Naive B cell (primary cell): ENCODE results near the gene PABPC3. TPM values are rescaled to one million over a fixed set of nuclear protein-coding genes. Genes with fewer than 3 reads are reported as not detected.
A peak's percentile ranks its signal among the peaks of the same experiment; 100 is the strongest.

Experiments
- ATAC-seq, 2 donors: fragments of 150-1000 bp; cut with Tn5 transposase; 2 replicates each; pipeline ENCODE4 v1.10.0; 2021; ENCODE audit warnings: low read depth in 2 of 2, mild to moderate bottlenecking in 2 of 2, moderate library complexity in 2 of 2
- DNase-seq: peaks from one replicate; pipeline ENCODE4 v3.0.0; 2022
- H3K27ac Mint-ChIP-seq, 6 donors: one replicate each; pipeline ENCODE4 v1.8.0; 2020 to 2022; ENCODE audit warnings: mild to moderate bottlenecking in 6 of 6, mixed read lengths in 6 of 6, moderate library complexity in 5 of 6, inconsistent platforms in 2 of 6
- H3K27me3 Mint-ChIP-seq, 3 donors: one replicate each; pipeline ENCODE4 v1.8.0; 2021 to 2022; ENCODE audit warnings: mixed read lengths in 3 of 3, mild to moderate bottlenecking in 1 of 3
- H3K36me3 Mint-ChIP-seq, 2 donors: one replicate each; pipeline ENCODE4 v1.8.0; 2020 to 2022; ENCODE audit warnings: mixed read lengths in 2 of 2, inconsistent platforms in 1 of 2, mild to moderate bottlenecking in 1 of 2
- H3K4me1 Mint-ChIP-seq, 3 donors: one replicate each; pipeline ENCODE4 v1.8.0; 2020 to 2022; ENCODE audit warnings: mixed read lengths in 3 of 3, inconsistent platforms in 1 of 3, mild to moderate bottlenecking in 1 of 3, moderate library complexity in 1 of 3
- H3K4me3 Mint-ChIP-seq, 8 donors: one replicate each; pipeline ENCODE4 v1.8.0; 2020 to 2022; ENCODE audit warnings: mild to moderate bottlenecking in 8 of 8, mixed read lengths in 8 of 8, moderate library complexity in 8 of 8, inconsistent platforms in 2 of 8
- H3K9me3 Mint-ChIP-seq, 7 donors: one replicate each; pipeline ENCODE4 v1.8.0; 2020 to 2022; ENCODE audit warnings: mixed read lengths in 7 of 7, mild to moderate bottlenecking in 5 of 7, inconsistent platforms in 2 of 7, moderate library complexity in 1 of 7
- polyA plus RNA-seq, 6 donors: library from polyadenylated mRNA; unstranded; fragments of 300-500 nt; fragmentation: Illumina TruSeq; gene quantifications; one replicate each; pipeline ENCODE4 v1.2.3, GENCODE V29; 2021; ENCODE audit warnings: low read depth in 6 of 6

The PABPC3 gene
- polyA plus RNA-seq, 6 donors from 2014 or later = 0.08 to 0.14 (median 0.09) TPM; not detected in 1

DNA sequence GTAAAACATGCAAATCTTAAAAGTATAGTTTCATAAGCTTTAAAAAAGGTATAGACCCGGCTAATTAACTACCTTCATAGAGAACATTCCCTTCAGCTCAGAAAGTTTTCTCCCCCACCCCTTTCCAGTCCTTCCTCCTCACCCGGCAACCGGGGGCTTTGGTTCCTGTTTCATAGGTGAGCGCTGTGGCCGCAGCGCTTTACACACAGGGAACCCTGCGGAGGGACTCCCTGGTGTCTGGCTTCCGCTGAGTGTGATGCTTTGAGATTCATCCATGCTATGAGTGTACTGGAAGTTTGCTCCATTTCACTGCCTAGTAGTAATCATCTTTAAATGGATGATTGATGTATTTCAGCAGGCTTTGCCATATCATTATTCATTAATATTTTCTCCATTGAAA is 26.0 kb upstream of the PABPC3 start:
- no peak for DNase-seq
- Mint-ChIP-seq H3K36me3 (no peaks in the 10 kb centered on the region), H3K27ac (no peak overlapping the region), H3K9me3 (peaks cover 0 to 2% (median 0%) of the 10 kb centered on the region in 7 donors), H3K4me1 (peaks cover 4 to 25% (median 5%) of the 10 kb centered on the region in 3 donors), H3K4me3 (peak overlapping the region in 1 of 8 donors; percentile 27), H3K27me3 (peaks cover 32 to 45% (median 34%) of the 10 kb centered on the region in 3 donors)
- ATAC-seq = peak in 1 of 2 donors; percentile 46

DNA sequence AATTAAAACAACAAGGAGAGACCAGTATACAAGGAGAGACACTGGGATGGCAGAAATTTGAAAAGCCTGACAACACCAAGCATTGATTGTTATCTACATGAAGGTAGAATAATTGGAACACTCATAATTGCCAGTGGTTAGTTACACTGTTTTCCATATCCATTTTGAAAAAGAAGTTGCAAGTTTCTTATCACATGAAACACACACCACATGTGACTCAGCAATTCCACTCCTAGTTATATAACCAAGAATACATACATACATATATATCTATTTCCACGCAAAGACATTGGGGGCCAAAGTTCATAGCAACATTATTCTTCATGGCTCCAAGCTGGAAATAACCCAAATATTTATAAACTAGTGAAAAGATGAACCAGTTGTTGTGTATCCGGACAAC is 15.2 kb upstream of the PABPC3 start:
- no peak for ATAC-seq
- DNase-seq = no peak
- Mint-ChIP-seq H3K27ac (no peak overlapping the region), H3K9me3 (peaks cover 0 to 4% (median 0%) of the 10 kb centered on the region in 7 donors), H3K27me3 (peaks cover 4 to 37% (median 6%) of the 10 kb centered on the region in 3 donors), H3K4me1 (no peaks in the 10 kb centered on the region), H3K36me3 (no peaks in the 10 kb centered on the region), H3K4me3 (no peak overlapping the region)

DNA sequence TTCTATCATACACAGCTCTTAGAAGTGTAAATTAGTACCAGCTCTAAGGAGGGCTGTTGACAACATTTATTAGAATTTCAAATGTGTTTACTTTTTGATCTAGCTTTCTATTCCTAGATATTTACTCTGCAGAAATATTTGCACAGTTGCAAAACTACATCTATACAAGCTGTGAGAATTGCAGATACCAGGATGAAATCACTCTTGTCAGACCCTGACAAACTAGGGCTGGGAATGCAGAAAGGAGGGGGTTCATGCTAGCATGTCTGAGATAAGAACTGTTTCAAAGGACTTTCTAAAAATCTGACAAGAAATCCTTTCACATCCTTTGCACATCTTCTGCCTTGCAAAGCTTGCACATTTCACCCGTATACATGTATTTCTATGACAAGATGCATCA is 11.8 kb upstream of the PABPC3 start:
- DNase-seq = no peak
- no peaks in the 10 kb centered on the region for H3K4me1 Mint-ChIP-seq
- no peak for ATAC-seq
- H3K4me3 Mint-ChIP-seq = no peak overlapping the region
- H3K27me3 Mint-ChIP-seq = peaks cover 7 to 31% (median 17%) of the 10 kb centered on the region in 3 donors
- H3K27ac Mint-ChIP-seq = no peak overlapping the region
- H3K36me3 Mint-ChIP-seq = no peaks in the 10 kb centered on the region
- peaks cover 0 to 4% (median 0%) of the 10 kb centered on the region in 7 donors for H3K9me3 Mint-ChIP-seq

DNA sequence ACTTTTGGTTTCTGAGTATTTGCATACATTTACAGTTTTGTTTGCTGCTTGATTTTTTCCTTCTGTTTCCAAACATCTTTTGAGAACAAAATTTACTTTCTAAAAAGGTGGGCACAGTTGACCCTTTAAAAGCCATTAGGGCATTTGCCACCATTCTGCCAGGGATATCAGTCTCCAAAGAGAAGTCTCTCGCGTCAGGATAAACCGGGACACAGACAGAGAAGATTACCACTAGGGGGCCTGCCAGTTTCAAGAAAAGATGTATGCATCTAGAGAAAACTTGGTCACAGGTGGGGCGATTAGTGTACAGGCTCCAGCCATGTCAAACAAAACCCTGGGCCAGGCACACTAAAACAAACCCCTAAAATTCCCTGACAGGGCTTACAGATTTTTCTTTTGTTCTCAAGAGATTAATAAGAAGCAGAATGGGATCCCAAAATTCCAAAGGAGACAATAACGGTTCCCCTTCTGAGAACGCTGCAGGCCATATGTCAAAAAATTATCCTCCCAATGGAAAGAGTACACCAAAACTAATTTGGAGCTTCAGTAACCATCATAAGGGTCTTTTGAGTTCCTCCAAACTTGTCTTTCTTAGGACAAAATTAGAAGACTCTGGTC is 10.7 kb upstream of the PABPC3 start:
- no peaks in the 10 kb centered on the region for H3K4me1 Mint-ChIP-seq
- H3K4me3 Mint-ChIP-seq = peak overlapping the region in 2 of 8 donors; percentile 12 to 26
- ATAC-seq (no peak), DNase-seq (no peak)
- H3K9me3 Mint-ChIP-seq = peaks cover 0 to 4% (median 0%) of the 10 kb centered on the region in 7 donors
- H3K27me3 Mint-ChIP-seq = peaks cover 11 to 34% (median 25%) of the 10 kb centered on the region in 3 donors
- no peaks in the 10 kb centered on the region for H3K36me3 Mint-ChIP-seq
- peak overlapping the region in 3 of 6 donors; percentile 3 to 86 (median 25) for H3K27ac Mint-ChIP-seq

DNA sequence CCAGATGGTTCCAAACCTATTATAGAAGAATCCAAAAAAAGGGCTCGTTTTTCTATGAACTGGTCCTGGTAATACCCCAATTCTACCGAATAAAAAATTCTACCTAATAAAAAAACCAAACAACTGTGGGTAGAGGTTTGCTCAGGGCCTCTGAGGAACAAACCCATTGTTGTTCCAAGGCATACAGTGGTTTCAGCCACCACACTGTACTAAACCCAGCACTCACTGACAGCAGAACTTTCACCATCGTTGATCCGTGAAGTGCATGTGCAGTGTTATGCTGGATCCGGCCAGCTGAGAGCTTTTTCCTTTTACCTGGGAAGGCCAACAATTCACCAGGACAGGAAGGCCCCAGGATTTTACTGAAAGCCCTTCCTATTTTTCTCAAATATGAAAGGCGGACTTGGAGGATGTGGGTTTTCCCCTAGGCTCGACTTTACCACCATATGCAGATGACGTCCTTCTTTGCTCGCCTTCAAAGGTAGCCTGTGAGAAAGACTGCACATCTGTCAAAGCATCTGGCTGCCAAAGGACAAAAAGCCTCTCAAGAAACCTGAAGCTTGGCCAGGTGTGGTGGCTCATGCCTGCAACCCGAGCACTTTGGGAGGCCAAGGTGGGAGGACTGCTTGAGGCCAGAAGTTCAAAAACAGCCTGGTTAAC is 7.2 kb upstream of the PABPC3 start:
- H3K4me1 Mint-ChIP-seq = no peaks in the 10 kb centered on the region
- H3K27ac Mint-ChIP-seq = no peak overlapping the region
- no peaks in the 10 kb centered on the region for H3K9me3 Mint-ChIP-seq
- H3K4me3 Mint-ChIP-seq = no peak overlapping the region
- DNase-seq (no peak), ATAC-seq (no peak)
- H3K27me3 Mint-ChIP-seq = peaks cover 25 to 42% (median 36%) of the 10 kb centered on the region in 3 donors
- no peaks in the 10 kb centered on the region for H3K36me3 Mint-ChIP-seq

DNA sequence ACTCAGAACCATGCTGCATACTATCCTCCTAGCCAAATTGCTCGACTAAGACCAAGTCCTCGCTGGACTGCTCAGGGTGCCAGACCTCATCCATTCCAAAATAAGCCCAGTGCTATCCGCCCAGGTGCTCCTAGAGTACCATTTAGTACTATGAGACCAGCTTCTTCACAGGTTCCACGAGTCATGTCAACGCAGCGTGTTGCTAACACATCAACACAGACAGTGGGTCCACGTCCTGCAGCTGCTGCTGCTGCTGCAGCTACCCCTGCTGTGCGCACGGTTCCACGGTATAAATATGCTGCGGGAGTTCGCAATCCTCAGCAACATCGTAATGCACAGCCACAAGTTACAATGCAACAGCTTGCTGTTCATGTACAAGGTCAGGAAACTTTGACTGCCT is 1.5 kb downstream of the PABPC3 start:
- H3K27ac Mint-ChIP-seq = no peak overlapping the region
- no peak overlapping the region for H3K4me3 Mint-ChIP-seq
- no peaks in the 10 kb centered on the region for H3K36me3 Mint-ChIP-seq
- peaks cover 39 to 54% (median 51%) of the 10 kb centered on the region in 3 donors for H3K27me3 Mint-ChIP-seq
- DNase-seq (no peak), ATAC-seq (no peak)
- H3K9me3 Mint-ChIP-seq = peaks cover 0 to 6% (median 0%) of the 10 kb centered on the region in 7 donors
- H3K4me1 Mint-ChIP-seq = peaks cover 0 to 5% (median 0%) of the 10 kb centered on the region in 3 donors

DNA sequence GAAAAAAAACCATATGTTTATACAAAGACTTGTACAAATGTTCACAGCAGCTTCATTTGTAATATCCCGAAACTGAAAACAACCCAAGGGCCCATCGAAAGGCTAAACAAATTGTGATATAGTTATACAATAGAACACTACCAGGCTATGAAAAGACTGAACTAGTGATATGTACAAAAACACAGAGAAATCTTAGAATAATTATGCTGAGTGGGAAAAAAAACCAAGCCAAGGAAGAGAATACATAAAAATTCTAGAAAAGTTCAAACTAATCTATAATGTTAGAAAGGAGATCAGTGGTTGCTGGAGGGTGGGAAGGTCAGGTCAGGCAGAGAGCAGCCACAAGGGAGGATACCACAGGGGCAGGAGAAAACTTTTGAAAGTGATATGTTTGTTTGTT is 7.8 kb downstream of the PABPC3 start:
- ATAC-seq (no peak), DNase-seq (no peak)
- H3K4me3 Mint-ChIP-seq = no peak overlapping the region
- peaks cover 12 to 26% (median 18%) of the 10 kb centered on the region in 3 donors for H3K27me3 Mint-ChIP-seq
- H3K36me3 Mint-ChIP-seq = no peaks in the 10 kb centered on the region
- no peak overlapping the region for H3K27ac Mint-ChIP-seq
- no peaks in the 10 kb centered on the region for H3K9me3 Mint-ChIP-seq
- H3K4me1 Mint-ChIP-seq = peaks cover 0 to 6% (median 2%) of the 10 kb centered on the region in 3 donors

DNA sequence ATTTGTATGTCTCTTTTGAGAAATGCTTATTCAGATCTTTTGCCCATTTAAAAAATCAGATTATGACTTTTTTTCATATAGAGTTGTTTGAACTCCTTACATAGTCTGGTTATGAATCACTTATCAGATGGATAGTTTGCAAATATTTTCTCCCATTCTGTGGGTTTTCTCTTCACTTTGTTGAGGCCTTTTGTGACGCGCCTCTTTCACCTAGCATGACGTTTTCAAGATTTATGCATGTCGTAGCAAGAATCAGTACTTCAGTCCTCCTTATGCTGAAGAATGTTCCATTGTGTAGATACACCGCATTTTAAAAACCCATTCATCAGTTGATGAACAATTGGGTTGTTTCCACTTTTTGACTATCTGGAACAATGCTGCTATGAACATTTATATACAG is 13.4 kb downstream of the PABPC3 start:
- Mint-ChIP-seq H3K27ac (no peak overlapping the region), H3K27me3 (peaks cover 7 to 24% (median 11%) of the 10 kb centered on the region in 3 donors), H3K9me3 (no peaks in the 10 kb centered on the region), H3K4me1 (peaks cover 0 to 6% (median 2%) of the 10 kb centered on the region in 3 donors), H3K4me3 (no peak overlapping the region), H3K36me3 (no peaks in the 10 kb centered on the region)
- DNase-seq (no peak), ATAC-seq (no peak)

DNA sequence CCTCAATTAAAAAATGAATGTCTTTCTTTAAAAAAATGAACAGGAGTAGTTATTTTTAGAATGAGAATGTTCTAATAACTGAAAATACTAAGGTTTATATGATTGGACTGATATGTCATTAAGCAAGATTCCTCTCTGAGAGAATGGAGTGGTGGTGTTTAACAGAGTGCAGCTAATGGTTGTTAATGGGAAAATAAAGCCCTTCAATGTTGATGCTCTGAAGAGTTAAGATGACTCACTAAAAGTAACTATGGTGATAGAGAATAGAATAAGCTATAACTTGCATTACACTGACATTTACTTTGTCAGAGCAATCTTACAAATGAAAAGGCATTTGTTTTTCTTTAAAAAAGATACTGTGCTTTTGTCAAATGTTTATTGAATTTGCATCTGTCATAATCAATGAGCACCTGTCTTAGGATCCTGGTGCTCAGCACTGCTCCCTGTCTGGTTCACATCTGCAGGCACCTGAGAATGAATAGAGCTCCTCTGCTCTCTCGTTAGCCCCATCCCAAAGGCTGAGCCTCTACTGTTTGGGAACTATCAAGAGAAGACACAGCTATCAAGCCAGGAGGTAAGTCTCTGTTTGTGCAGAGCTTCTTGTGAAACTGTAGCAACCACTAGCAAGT is 15.1 kb downstream of the PABPC3 start:
- Mint-ChIP-seq H3K4me1 (peaks cover 0 to 6% (median 2%) of the 10 kb centered on the region in 3 donors), H3K9me3 (no peaks in the 10 kb centered on the region), H3K4me3 (no peak overlapping the region), H3K27me3 (peaks cover 15 to 33% (median 17%) of the 10 kb centered on the region in 3 donors), H3K27ac (no peak overlapping the region), H3K36me3 (no peaks in the 10 kb centered on the region)
- no peak for DNase-seq
- no peak for ATAC-seq

DNA sequence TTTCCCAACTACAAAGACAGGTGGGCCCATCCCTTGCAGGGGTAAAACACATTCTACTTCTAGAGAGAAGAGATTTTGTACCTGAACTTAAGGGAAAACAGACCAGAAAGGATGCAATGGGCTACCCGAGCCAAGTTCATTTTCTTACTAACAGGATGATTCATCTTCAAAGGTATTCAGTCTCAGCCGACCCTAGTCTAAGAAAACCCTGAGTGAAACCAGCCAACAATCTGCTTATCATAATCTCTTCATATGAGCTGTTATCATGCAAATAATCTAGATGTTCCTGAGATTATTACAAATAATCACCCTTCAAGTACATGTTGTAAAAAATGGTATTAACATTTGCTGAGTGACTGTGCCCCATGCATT is 15.6 kb downstream of the PABPC3 start:
- ATAC-seq (no peak), DNase-seq (no peak)
- H3K9me3 Mint-ChIP-seq = no peaks in the 10 kb centered on the region
- peaks cover 15 to 37% (median 21%) of the 10 kb centered on the region in 3 donors for H3K27me3 Mint-ChIP-seq
- peaks cover 0 to 1% (median under 1%) of the 10 kb centered on the region in 3 donors for H3K4me1 Mint-ChIP-seq
- no peaks in the 10 kb centered on the region for H3K36me3 Mint-ChIP-seq
- no peak overlapping the region for H3K4me3 Mint-ChIP-seq
- peak overlapping the region in 1 of 6 donors; percentile 11 for H3K27ac Mint-ChIP-seq

DNA sequence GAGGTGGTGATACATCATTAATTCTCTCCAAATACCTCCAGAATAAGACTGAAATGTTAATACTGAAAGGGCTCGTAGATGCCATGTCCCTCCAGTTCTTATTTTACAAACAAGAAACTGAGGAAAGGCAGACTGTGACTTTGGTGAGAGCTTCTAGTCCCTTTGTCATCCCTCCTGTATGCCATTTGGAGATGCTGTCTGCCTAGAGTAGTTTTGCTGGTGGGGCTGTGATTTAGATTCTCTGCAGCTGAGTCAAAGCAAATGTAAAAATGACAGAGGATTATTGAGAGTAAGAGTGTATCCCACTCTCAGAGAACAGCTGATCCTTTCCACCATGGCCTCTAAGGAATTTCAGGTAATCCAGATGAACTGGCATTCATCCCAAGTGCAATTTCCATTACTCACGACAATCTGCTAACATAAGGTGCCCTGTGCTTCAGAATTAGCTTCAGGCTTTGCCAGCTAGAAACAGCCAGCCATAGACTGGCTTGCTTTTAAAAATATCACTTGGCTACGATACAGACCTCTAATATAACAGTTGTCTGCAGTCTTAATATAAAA is 16.8 kb downstream of the PABPC3 start:
- Mint-ChIP-seq H3K9me3 (no peaks in the 10 kb centered on the region), H3K4me3 (no peak overlapping the region), H3K27me3 (peaks cover 15 to 39% (median 21%) of the 10 kb centered on the region in 3 donors), H3K36me3 (no peaks in the 10 kb centered on the region), H3K4me1 (no peaks in the 10 kb centered on the region), H3K27ac (no peak overlapping the region)
- no peak for DNase-seq
- no peak for ATAC-seq

DNA sequence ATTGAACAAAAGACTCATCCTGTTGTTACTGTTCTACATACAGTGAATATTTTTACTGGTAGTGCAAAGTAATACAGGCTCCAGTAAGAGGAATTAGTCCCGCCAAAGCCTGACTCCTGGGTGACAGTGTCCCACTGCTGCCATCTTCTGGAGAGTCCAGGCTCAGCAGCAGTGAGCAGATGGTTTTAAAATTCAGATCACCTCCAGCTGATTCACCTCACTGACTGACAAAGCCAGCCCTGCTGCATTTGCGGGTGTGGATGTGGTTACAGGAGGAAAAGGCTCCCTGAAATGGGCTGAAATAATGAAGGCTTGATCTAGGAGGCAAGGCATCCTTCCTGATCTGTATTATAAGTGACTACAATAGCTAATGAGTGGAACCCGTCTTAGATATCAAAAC is 18.3 kb downstream of the PABPC3 start:
- H3K36me3 Mint-ChIP-seq = no peaks in the 10 kb centered on the region
- peak overlapping the region in 2 of 6 donors; percentile 28 to 56 for H3K27ac Mint-ChIP-seq
- ATAC-seq (peak; percentile 86), DNase-seq (peak; percentile 56)
- no peaks in the 10 kb centered on the region for H3K9me3 Mint-ChIP-seq
- H3K27me3 Mint-ChIP-seq = peaks cover 18 to 39% (median 20%) of the 10 kb centered on the region in 3 donors
- peaks cover 0 to 5% (median 0%) of the 10 kb centered on the region in 3 donors for H3K4me1 Mint-ChIP-seq
- no peak overlapping the region for H3K4me3 Mint-ChIP-seq

DNA sequence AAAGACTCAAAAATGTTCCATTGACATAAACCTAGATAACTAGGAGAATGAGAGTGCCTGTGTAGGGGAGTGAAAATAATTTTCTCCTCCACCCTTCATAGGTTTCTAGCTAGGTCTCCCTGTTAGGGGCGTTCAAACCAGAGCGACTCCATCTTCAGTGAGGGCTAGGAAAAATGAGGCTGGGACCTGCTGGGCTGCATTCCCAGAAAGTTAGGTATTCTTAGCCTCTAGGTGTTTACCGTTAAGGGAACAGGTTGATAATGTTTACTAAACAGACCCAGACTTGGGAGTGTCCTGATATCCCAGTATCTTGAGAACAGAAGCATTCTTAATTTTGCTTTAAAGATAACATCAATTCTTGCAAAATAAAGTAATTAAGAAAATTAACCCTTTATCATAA is 20.1 kb downstream of the PABPC3 start:
- no peak overlapping the region for H3K4me3 Mint-ChIP-seq
- no peak for DNase-seq
- H3K36me3 Mint-ChIP-seq = no peaks in the 10 kb centered on the region
- no peak for ATAC-seq
- H3K4me1 Mint-ChIP-seq = peaks cover 0 to 6% (median 0%) of the 10 kb centered on the region in 3 donors
- peaks cover 26 to 52% (median 36%) of the 10 kb centered on the region in 3 donors for H3K27me3 Mint-ChIP-seq
- peaks cover 0 to 3% (median 0%) of the 10 kb centered on the region in 7 donors for H3K9me3 Mint-ChIP-seq
- H3K27ac Mint-ChIP-seq = no peak overlapping the region
